MM.1S (cell line): ENCODE data around the gene CENPX.

Experiments
- DNase-seq: peaks from one replicate; pipeline ENCODE4 v3.0.0-alpha.2; 2015
- H2AFZ ChIP-seq: fragments of 300-600 bp; sonication (generic); 2 replicates; pipeline ENCODE4 v1.6.0; 2016; ENCODE audit warnings: antibody characterized with exemption, low read length
- H3F3A ChIP-seq: fragments of 300-600 bp; sonication (generic); 2 replicates; pipeline ENCODE4 v1.6.1; 2016; ENCODE audit warnings: mild to moderate bottlenecking, antibody characterized with exemption, low read length, moderate library complexity, mixed read lengths; ENCODE audit not compliant: insufficient read depth
- H3K27ac ChIP-seq: fragments of 300-600 bp; sonication (generic); 2 replicates; pipeline ENCODE4 v1.5.1; 2016; ENCODE audit warnings: mild to moderate bottlenecking, low read length
- H3K27me3 ChIP-seq: fragments of 300-600 bp; sonication (generic); replicated peaks from 2 replicates; pipeline ENCODE4 v1.6.0; 2016; ENCODE audit warnings: low read length; ENCODE audit not compliant: insufficient read depth
- H3K36me3 ChIP-seq: fragments of 300-600 bp; sonication (generic); replicated peaks from 2 replicates; pipeline ENCODE4 v1.6.1; 2016; ENCODE audit warnings: mild to moderate bottlenecking, low read length, mixed read lengths; ENCODE audit not compliant: insufficient read depth
- H3K4me1 ChIP-seq: fragments of 300-600 bp; sonication (generic); 2 replicates; pipeline ENCODE4 v1.6.1; 2016; ENCODE audit warnings: low read length, mixed read lengths
- H3K4me2 ChIP-seq: fragments of 300-600 bp; sonication (generic); 2 replicates; pipeline ENCODE4 v1.6.0; 2016; ENCODE audit warnings: low read depth, low read length
- H3K4me3 ChIP-seq: fragments of 300-600 bp; sonication (generic); 2 replicates; pipeline ENCODE4 v1.5.1; 2016; ENCODE audit warnings: low read length, mixed read lengths
- H3K79me2 ChIP-seq: fragments of 300-600 bp; sonication (generic); 2 replicates; pipeline ENCODE4 v1.6.1; 2016; ENCODE audit warnings: mixed run types, low read length, mixed read lengths
- H3K9ac ChIP-seq: fragments of 300-600 bp; sonication (generic); 2 replicates; pipeline ENCODE4 v1.6.1; 2016; ENCODE audit warnings: low read length, mixed read lengths
- H3K9me2 ChIP-seq: fragments of 300-600 bp; sonication (generic); replicated peaks from 2 replicates; pipeline ENCODE4 v1.6.1; 2016; ENCODE audit warnings: mild to moderate bottlenecking, low read length, mixed read lengths; ENCODE audit not compliant: insufficient read depth
- H3K9me3 ChIP-seq: fragments of 300-600 bp; sonication (generic); replicated peaks from 2 replicates; pipeline ENCODE4 v1.6.1; 2016; ENCODE audit warnings: mild to moderate bottlenecking, low read length, mixed read lengths; ENCODE audit not compliant: insufficient read depth
- H4K20me1 ChIP-seq: fragments of 300-600 bp; sonication (generic); 2 replicates; pipeline ENCODE4 v1.6.1; 2016; ENCODE audit warnings: mild to moderate bottlenecking, low read length, moderate library complexity, mixed read lengths; ENCODE audit not compliant: insufficient read depth
- EZH2 ChIP-seq: fragments of 300-600 bp; sonication (generic); optimal IDR thresholded peaks from 2 replicates; pipeline ENCODE3; 2017; ENCODE audit warnings: low read depth, mild to moderate bottlenecking, antibody characterized with exemption, low read length, mixed read lengths
- EZH2phosphoT487 ChIP-seq: fragments of 300-600 bp; sonication (generic); IDR thresholded peaks from 2 replicates; pipeline ENCODE4 v1.6.1; 2018; ENCODE audit warnings: antibody characterized with exemption, low read length
- TF ChIP-seq, protein P1 (sequence below): fragments of 300-600 bp; sonication (generic); IDR thresholded peaks from 2 replicates; pipeline ENCODE4 v1.5.1; 2016; ENCODE audit warnings: antibody characterized with exemption, low read length, mixed read lengths

The CENPX gene

GRCh38 chr17:82060614-82061013 lies 37.9 kb upstream of the CENPX start:
- Histone ChIP-seq H3K27ac (no peak overlapping the region), H3K9ac (no peak overlapping the region), H3K27me3 (no peaks in the 10 kb centered on the region), H3K9me3 (no peaks in the 10 kb centered on the region), H2AFZ (no peak overlapping the region), H3K4me1 (peaks cover 12% of the 10 kb centered on the region), H3K79me2 (peaks cover 30% of the 10 kb centered on the region), H3K9me2 (no peaks in the 10 kb centered on the region), H3K36me3 (0 out of 2 replicates have a peak, but pooled peaks cover 4% of the 10 kb centered on the region), H3K4me2 (no peak overlapping the region), H3K4me3 (no peak overlapping the region), H4K20me1 (peaks cover 3% of the 10 kb centered on the region; the same call in 1 of the 2 replicates), H3F3A (peaks cover 15% of the 10 kb centered on the region)
- DNase-seq = no peak
- TF ChIP-seq, protein P1, sequence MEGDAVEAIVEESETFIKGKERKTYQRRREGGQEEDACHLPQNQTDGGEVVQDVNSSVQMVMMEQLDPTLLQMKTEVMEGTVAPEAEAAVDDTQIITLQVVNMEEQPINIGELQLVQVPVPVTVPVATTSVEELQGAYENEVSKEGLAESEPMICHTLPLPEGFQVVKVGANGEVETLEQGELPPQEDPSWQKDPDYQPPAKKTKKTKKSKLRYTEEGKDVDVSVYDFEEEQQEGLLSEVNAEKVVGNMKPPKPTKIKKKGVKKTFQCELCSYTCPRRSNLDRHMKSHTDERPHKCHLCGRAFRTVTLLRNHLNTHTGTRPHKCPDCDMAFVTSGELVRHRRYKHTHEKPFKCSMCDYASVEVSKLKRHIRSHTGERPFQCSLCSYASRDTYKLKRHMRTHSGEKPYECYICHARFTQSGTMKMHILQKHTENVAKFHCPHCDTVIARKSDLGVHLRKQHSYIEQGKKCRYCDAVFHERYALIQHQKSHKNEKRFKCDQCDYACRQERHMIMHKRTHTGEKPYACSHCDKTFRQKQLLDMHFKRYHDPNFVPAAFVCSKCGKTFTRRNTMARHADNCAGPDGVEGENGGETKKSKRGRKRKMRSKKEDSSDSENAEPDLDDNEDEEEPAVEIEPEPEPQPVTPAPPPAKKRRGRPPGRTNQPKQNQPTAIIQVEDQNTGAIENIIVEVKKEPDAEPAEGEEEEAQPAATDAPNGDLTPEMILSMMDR = no peak
- TF ChIP-seq EZH2 (no peak), EZH2phosphoT487 (no peak)

GRCh38 chr17:82060001-82060380 lies 37.3 kb upstream of the CENPX start:
- H3K27ac ChIP-seq = no peak overlapping the region
- no peak overlapping the region for H3K4me2 ChIP-seq
- H2AFZ ChIP-seq = no peak overlapping the region
- H3K4me1 ChIP-seq = peaks cover 12% of the 10 kb centered on the region
- H3K9me3 ChIP-seq = no peaks in the 10 kb centered on the region
- TF ChIP-seq EZH2 (no peak), EZH2phosphoT487 (no peak)
- TF ChIP-seq, protein P1 = no peak
- H3K36me3 ChIP-seq = 0 out of 2 replicates have a peak, but pooled peaks cover 4% of the 10 kb centered on the region
- no peak for DNase-seq
- no peak overlapping the region for H3K4me3 ChIP-seq
- H3K9me2 ChIP-seq = no peaks in the 10 kb centered on the region
- peaks cover 14% of the 10 kb centered on the region for H3F3A ChIP-seq
- H3K27me3 ChIP-seq = no peaks in the 10 kb centered on the region
- no peak overlapping the region for H3K9ac ChIP-seq
- peaks cover 26% of the 10 kb centered on the region for H3K79me2 ChIP-seq
- peaks cover 3% of the 10 kb centered on the region; the same call in 1 of the 2 replicates for H4K20me1 ChIP-seq

DNA sequence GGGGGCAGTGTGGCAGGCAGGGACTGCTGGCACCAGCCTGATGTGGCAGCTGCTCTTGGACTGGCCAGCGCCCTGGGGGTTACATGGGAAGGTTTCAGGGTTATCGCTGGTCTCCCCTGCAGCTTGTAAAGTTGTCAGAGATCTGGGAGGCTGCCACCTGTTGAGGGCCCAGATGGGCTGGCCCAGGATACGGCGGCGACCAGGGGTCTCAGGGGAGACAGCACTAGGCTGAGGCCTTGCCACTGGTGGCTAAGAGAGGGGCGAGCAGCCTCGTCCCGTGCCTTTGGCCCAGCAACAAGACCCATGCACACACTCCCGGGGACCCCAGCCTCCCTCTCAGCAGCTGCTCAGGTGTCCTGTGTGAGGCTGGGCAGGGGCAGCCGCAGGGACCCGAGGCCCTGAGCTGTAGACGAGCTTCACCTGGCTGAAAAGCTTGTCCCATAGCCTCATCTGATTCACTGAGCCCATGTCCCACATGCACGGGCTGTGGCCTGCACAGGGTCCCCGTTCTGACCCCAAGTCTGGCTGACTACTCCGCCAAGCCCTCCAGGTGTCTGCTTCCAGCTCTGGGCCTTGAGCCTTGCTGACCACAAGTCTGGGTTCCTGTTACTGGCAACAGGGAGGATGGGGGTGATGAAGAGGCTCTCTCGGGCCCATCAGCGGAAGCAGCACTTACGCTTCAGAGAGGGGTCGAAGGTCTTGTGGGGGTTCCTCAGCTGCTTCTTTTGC lies 36.8 kb upstream of the CENPX start:
- Histone ChIP-seq H3K4me2 (no peak overlapping the region), H3K27me3 (no peaks in the 10 kb centered on the region), H3K9me3 (no peaks in the 10 kb centered on the region), H3K36me3 (0 out of 2 replicates have a peak, but pooled peaks cover 4% of the 10 kb centered on the region), H3F3A (peaks cover 9% of the 10 kb centered on the region; the same call in 1 of the 2 replicates), H3K27ac (no peak overlapping the region), H4K20me1 (peaks cover 3% of the 10 kb centered on the region; the same call in 1 of the 2 replicates), H3K4me1 (peaks cover 8% of the 10 kb centered on the region), H2AFZ (no peak overlapping the region), H3K4me3 (no peak overlapping the region), H3K79me2 (peaks cover 23% of the 10 kb centered on the region), H3K9ac (no peak overlapping the region), H3K9me2 (no peaks in the 10 kb centered on the region)
- no peak for DNase-seq
- TF ChIP-seq, protein P1 = no peak
- TF ChIP-seq EZH2phosphoT487 (no peak), EZH2 (no peak)
